AG09319 (cell line): Measurements from ENCODE around the gene NOL3.

ENCODE experiments used
- DNase-seq: peaks from one replicate; pipeline ENCODE4 v3.0.0-alpha.2; 2010; ENCODE audit warnings: low read depth; ENCODE audit errors: extremely low read depth
- TF ChIP-seq, protein P1 (sequence below): IDR thresholded peaks from 2 replicates; pipeline ENCODE4 v1.5.1; 2011; ENCODE audit warnings: low read depth, mild to moderate bottlenecking, inconsistent platforms, low read length, moderate library complexity

The NOL3 gene

DNA sequence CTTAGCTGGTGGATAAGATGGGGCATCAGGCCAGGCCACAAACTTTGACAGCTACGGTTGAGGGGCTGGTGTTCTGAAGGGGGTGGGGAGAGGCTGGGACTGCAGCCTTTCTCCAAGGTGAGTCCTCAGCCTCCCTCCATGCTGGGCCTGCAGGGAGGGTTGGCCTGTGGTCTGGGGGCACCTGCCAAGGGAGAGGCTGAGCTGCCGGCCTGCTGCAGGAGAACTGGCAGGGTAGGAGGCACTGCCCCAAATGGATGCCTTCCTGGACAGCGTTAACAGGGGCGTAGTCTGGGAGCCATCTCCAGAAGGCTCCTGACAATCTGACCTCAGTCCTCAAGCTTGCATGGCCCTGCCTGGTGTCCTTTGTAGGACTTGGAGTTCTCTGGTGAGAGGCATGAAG lies 33.7 kb downstream of the NOL3 start:
- TF ChIP-seq, protein P1, sequence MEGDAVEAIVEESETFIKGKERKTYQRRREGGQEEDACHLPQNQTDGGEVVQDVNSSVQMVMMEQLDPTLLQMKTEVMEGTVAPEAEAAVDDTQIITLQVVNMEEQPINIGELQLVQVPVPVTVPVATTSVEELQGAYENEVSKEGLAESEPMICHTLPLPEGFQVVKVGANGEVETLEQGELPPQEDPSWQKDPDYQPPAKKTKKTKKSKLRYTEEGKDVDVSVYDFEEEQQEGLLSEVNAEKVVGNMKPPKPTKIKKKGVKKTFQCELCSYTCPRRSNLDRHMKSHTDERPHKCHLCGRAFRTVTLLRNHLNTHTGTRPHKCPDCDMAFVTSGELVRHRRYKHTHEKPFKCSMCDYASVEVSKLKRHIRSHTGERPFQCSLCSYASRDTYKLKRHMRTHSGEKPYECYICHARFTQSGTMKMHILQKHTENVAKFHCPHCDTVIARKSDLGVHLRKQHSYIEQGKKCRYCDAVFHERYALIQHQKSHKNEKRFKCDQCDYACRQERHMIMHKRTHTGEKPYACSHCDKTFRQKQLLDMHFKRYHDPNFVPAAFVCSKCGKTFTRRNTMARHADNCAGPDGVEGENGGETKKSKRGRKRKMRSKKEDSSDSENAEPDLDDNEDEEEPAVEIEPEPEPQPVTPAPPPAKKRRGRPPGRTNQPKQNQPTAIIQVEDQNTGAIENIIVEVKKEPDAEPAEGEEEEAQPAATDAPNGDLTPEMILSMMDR = no peak
- DNase-seq = no peak

DNA sequence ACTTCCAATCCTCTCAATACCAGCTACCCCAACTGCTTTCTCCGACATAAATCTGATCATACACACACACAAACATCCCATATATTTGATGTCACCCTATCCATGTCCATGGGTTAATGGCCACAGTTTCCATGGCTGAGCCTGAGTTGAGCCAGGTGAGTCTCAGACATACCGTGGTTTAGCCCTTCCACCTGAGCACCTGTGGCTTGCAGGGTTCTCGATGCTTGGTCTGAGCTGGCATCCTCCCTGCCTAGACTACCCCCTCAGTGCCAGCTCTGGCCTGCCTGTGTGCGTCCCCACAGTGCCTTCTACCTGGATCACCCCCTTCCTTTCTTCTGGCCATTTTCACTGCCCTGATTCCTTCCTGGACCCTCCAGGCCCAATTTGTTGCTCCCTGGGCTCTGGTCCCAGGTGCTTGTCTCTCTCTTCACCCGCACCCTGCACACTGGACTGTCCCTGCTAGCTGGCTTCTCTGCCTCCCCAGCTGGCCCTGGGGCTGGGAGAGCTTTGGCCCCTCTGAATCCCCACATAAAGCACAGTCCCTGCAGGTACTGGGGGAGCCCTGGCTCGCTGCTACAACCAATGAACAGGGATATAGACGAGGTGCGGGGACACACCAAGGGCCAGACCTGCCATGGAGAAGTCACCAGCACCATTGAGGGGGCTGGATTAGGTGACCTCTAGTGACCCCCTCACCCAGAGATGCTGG lies 35.9 kb downstream of the NOL3 start:
- no peak for DNase-seq

DNA sequence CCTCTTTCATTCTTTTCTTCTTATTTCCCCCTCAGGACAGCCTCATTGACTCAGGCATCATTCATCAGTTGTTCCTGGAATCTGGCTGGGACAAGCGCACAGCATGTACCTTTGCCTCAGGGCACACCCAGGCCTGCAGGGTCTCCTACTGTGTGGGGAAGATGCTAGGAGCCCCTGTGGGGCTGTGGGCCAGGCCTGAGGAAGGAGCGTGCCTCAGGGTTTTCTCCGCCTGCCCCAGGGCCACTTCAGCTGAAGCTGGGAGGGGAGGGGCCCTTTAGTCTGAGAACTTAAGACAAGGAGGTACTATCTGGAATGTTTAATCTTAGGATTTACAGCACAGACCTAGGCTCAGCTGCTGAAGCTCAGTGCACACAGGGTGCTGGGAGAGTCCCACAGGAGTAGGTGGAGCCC lies 36.5 kb downstream of the NOL3 start:
- DNase-seq = no peak
- TF ChIP-seq, protein P1 = no peak

More for the DNA sequence above, 35.9 kb downstream of the NOL3 start:
- TF ChIP-seq, protein P1 = no peak

DNA sequence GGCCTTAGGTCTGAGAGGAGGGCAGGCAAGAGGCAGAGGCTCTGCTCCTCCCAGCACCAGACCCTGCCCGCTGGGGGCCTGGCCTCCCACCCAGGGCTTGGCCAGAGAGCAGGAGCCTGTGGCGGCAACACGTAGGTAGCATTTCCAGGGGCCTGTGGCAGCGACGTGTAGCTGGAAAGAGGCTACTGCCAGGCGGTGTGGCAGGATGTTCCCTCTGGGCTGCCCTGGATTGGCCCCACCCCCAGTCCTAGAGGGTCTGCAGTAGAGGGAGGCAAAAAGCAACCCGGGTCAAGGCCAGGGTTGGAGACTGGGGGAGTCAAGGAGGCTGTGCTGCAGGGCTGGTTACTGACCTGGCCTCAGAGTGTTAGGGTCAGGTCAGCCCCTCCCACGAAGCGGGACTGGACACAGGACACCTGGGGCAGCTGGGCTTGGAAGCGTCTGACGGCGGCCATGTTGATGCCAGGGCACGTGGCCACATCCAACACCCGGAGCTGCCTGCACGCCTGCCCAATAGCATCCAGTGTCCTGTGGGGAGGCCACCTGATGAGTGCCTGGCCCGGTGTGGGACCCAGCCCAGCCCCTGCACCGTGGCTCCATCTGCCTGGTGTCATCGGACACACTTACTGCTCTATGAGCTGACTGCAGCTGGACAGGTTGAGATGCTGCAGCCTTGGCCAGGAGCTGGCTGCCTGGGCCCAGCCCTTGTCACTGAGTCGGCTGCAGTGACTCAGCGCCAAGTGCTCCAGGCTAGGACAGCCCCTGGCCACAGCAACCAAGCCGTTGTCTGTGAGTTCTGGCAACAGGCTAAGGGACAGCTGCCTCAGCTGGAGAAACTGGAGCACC lies 37.1 kb downstream of the NOL3 start:
- no peak for DNase-seq
- TF ChIP-seq, protein P1 = no peak

DNA sequence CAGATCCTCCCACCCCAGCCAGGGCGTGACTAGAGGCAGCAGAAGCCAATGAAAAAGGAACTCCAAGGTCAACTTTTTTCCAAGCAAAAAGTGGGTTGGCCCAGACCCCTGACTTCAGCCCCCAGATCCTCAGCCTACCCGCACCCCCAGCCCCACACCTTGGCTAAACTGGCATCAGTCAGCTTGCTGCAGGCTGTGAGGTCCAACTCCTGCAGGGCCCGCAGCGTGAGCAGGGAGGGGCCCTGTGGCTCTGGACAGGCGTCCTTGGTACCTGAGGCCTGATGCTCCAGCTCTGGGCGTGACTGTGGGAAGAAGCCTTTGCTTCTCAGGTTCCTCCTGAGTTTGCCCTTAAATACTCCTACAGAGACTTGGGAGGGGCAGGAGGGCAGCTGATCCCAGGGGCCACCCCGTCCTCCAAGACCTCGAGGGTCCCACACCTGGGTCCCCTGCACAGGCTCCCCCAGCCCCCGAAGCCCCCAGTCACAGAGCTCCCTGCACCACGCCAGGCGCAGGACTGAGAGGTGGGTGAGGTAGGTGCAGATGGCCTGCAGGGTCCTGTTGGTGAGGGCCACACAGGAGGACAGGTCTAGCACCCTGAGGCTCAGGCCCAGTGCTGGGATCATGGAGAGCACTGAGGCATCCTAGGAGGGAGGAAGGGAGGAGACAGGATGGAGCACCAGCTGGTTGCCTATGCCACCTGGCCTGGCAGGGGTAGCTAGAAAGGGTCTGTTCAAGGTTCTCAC lies 38.0 kb downstream of the NOL3 start:
- DNase-seq = no peak
- TF ChIP-seq, protein P1 = no peak

DNA sequence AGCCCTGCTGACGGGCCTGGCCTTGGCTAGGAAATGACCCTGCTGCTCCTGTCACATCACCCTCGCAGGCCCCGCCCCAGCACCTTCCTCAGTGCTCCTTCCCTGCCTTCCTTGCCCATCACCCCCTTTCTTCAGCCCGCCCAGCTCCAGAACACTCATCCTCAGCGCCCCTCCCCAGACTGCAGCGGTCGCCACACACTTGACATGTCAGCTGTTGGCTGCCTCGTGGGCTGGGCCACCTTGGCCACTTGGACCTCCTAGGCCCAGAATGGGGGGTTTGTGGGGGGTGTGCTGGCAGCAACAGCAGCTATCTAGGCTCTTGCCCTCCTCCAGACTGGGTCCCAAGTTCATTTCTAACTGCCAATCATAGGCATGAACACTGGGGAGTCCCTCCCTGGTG lies 39.2 kb downstream of the NOL3 start:
- no peak for DNase-seq

More for the DNA sequence above, 39.2 kb downstream of the NOL3 start:
- TF ChIP-seq, protein P1 = no peak
